GM21786 (cell line): ENCODE measurements around the gene FCRL1.
A peak's percentile ranks its signal among the peaks of the same experiment; 100 is the strongest.

ENCODE experiments used
- ATAC-seq: cut with Tn5 transposase; IDR thresholded peaks from one replicate; pipeline ENCODE4 v1.9.1; 2021; ENCODE audit not compliant: unreplicated experiment

FCRL1 gene

GRCh38 chr1:157803851-157804250, 16.1 kb downstream of the FCRL1 start:
- ATAC-seq: no peak

- ATAC-seq: no peak
Measured at GRCh38 chr1:157799996-157800395, 19.9 kb downstream of the FCRL1 start.

DNA sequence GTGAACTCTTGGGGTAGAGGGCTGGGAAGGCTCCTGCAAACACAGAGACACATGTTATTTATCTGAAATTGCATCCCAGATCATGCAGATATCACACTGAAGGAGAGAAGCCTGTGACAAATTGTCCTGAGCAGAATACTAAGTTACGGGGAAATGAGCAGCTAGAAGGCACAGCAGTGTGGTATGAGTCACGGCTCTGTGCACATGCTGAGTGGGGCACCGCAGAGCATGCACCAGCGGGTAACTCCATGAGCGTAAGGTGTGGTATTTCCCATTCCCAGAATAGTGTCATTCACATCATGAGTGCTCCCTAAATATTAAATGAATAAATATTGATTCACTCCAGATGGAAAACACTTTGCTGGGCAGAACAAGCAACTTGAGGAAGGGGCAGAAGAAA, 21.7 kb downstream of the FCRL1 start:
- ATAC-seq: no peak

GRCh38 chr1:157785248-157785647, 34.7 kb downstream of the FCRL1 start:
- no peak for ATAC-seq

- ATAC-seq: no peak
Measured at GRCh38 chr1:157784801-157785200, 35.1 kb downstream of the FCRL1 start.

- ATAC-seq: no peak
Measured at GRCh38 chr1:157782931-157783330, 37.0 kb downstream of the FCRL1 start.

- no peak for ATAC-seq
Measured at GRCh38 chr1:157781048-157781447, 38.9 kb downstream of the FCRL1 start.

DNA sequence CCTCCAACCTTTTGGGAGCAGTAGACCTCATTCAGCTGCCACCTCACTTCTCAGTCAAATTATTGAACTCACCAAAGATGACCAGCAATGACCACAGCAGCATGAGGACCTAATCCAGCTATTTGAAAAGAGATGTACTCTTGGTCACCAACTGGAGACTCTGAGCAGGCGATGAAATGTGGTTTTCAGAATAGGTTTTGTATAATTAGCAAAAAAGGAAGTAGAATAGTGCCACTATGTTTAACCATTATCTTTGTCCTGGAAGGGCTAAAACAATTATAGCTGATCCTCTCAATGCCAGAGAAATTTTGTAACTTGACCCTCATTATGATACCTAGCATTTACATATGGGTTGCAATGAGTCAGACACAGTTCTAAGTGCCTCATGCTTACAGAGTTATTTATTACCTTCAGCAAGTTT, 42.9 kb downstream of the FCRL1 start, which contains the start of gene FCRL2:
Gene FCRL2 (minus strand): TSS at position 162 of the 421 bp plus-strand sequence. CDS start 59 bp downstream, at position 103.
- peak; percentile 58 for ATAC-seq

DNA sequence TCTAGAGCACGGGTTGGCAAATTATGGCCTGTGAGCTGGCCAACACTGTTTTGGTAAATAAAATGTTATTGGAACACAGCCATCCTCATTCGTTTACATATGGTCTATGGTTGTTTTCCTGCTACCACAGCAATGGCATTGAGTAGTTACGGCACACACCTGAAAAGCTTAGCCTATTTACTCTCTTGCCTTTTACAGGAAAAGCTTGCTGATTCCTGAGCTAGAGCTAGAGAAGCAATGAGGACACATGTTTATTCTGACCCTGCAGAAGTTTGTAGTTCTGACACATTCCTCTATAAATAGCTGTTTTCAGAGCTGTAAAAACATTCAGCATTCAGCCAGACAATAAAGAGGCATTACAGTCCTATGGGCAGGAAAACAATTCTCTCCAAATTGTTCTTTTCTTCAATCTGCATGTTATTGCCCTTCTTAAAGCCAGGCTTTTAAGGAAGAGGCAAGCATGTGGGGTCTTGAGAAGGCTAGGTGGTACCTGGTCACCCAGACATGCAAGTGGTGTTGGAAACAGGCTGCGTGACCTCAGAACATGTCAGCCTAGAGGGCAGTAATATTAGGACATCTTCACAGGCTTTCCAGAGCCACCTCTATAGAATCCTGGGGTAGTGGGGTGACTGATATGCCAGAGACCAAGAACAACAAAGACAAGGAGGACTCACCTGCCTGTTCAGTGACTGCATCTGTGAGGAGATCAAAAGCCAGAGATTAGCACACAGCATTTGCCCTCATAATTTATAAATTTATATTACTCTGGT, 44.6 kb downstream of the FCRL1 start:
- no peak for ATAC-seq

DNA sequence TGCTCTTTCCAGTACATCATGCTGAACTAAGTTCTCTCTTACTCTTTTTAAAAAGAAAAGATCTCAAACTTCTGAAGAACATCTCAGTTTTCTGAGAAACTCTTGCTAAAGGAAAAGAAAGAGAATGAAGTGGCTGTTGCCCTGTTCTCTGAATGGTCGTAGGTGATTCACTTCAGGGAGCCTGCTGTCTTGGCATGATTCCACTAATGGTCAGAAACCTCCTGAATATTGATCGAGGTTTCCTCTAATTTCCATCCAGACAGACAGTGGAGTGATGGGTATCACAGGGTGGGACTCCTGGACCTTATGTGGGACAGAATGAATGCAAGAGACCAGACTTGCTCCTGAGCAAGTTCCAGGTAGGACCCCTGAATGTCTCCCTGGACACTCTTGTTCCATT, 45.5 kb downstream of the FCRL1 start:
- no peak for ATAC-seq

GRCh38 chr1:157773493-157774350, 46.2 kb downstream of the FCRL1 start:
- no peak for ATAC-seq

- ATAC-seq: no peak
Measured at GRCh38 chr1:157771661-157772425, 48.1 kb downstream of the FCRL1 start.

DNA sequence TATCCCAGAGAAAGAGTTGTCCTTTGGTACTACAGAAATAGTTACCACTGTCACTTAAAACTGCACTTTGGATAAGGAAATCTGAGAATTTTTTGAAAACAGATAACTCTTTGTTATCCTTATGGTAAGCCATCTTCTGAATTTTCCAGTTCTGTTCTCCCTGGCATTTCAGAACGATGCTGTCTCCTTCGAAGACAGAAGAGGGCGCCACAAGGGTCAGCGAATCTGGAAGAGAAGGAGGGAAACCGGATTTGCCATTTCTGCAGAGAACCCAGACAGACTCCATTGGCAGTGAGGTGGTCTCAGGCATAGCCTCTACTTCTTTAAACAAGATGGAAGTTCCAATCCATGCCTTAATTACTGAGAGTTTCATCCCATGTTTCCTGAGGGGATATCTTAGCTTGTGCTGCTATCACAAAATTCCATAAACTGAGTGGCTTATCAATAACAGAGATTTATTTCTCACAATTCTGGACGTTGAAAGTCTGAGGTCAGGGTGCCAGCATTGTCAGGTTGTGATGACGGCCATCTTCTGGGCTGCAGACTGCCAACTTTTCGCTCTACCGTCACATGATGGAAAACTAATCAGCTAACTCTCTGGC, 49.4 kb downstream of the FCRL1 start:
- ATAC-seq: no peak

GRCh38 chr1:157766792-157767191, 53.1 kb downstream of the FCRL1 start:
- ATAC-seq: no peak

GRCh38 chr1:157758018-157758417, 61.9 kb downstream of the FCRL1 start:
- ATAC-seq: no peak

GRCh38 chr1:157753611-157754010, 66.3 kb downstream of the FCRL1 start:
- ATAC-seq: no peak

GRCh38 chr1:157751283-157751682, 68.6 kb downstream of the FCRL1 start:
- ATAC-seq: no peak

- no peak for ATAC-seq
Measured at GRCh38 chr1:157748262-157748817, 71.6 kb downstream of the FCRL1 start.
